Stimulated activated CD8-positive, alpha-beta memory T cell treated with anti-CD3 and anti-CD28 coated beads, Interleukin-4, amount 100 ng/mL, for 4 hours (primary cell): ENCODE results near the gene RGS17.
A peak's percentile ranks its signal among the peaks of the same experiment; 100 is the strongest.
"Not testable (repeated sequence)": the region's sequence is repeated elsewhere in the genome, so short reads cannot be mapped to it uniquely, and the experiment has no call there.

Source experiments
- DNase-seq, 2 donors: peaks; one replicate each; pipeline ENCODE4 v3.0.0-alpha.2; 2020; ENCODE audit warnings: low read depth in 2 of 2, low spot score in 1 of 2

The RGS17 gene

GRCh38 chr6:153038378-153039057, 92.6 kb downstream of the RGS17 start:
- DNase-seq: no peak

DNA sequence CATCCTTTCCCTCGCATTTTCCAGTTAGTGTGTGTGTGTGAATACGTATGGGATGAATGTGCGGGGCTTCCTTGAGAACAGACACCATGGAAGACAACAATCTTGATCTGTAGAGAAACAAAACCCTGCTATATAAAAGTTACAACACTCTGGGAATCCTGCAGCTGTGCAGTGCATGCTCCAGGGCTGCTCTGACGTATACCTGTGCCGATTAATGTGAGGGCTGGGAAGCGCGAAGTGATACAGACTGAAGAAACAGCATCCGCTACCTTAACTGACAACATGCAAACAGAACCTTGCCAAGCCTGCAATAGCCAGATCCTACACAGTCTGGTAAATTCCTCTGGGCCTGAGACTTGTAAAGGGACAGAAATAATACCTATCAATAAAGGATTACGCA, 96.9 kb downstream of the RGS17 start:
- no peak for DNase-seq

GRCh38 chr6:153032255-153032882, 98.7 kb downstream of the RGS17 start:
- DNase-seq: no peak

DNA sequence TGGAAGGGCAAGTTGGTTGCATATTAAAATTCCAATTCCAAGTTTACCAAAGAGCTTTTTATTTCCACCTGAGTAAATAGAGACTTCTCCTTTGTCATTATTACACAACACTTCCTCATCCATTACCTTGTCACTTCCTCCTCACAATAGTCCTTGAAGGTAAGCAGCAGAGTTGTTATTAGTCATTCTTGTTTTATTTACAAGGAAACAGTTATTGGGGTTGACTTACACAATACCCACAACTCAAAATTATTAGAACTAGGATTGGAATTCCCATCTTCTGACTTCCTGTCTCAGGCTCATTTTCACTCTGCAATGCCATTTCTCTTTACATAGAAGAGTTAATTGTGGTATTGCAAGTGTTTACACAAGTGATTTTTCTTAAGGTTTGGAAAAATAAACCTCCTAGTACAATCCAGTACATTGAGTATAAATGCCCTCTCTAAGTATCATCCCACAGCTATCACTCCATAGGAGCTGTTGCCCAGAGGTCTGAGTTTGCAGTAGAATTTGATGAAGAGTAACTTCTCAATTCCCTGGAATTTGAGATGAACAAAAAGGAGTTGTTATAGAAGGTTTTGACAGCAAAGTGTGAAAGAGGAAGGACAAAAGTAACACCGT, 99.6 kb downstream of the RGS17 start:
- no peak for DNase-seq

GRCh38 chr6:153028963-153029362, 102.1 kb downstream of the RGS17 start:
- no peak for DNase-seq

DNA sequence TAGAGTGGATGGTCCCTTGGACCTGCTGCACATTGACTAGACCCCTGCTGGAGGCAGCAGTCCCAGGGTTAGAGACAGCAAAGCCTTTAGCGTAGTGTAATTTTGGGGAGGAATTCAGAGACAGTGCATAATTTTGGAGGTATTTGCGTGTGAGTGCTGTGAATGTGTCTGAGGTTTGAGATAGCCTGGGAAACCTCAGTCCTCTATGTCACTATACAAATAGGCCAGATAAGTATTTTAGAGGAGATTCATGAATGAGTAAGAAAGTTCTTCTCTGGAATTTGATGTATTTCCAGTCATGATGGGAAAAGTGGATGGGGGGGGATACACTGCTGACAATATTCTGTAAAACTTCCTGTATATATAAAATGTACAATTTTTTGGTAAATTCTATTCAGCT, 102.8 kb downstream of the RGS17 start:
- DNase-seq: no peak

DNA sequence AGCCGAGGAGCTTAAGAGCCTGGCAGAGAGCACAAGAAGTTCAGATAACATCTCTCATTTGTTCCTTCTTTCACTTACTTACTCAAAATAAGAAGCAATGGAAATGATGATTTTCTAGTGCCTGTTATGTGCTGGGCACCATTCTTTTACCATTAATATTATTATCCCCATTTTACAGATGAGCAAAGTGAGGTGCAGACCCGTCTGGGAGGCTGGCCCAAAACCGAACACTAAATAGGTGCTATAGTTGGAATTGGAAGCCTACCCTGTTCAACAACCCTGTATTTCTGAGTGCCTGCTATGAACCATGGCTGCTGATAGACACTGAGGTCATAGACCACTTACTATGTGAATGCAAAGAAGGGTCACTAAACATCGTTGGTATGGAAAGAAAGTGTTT, 103.6 kb downstream of the RGS17 start:
- no peak for DNase-seq

- DNase-seq: no peak
These were observed 106.4 kb downstream of the RGS17 start for GRCh38 chr6:153024709-153025017.

DNA sequence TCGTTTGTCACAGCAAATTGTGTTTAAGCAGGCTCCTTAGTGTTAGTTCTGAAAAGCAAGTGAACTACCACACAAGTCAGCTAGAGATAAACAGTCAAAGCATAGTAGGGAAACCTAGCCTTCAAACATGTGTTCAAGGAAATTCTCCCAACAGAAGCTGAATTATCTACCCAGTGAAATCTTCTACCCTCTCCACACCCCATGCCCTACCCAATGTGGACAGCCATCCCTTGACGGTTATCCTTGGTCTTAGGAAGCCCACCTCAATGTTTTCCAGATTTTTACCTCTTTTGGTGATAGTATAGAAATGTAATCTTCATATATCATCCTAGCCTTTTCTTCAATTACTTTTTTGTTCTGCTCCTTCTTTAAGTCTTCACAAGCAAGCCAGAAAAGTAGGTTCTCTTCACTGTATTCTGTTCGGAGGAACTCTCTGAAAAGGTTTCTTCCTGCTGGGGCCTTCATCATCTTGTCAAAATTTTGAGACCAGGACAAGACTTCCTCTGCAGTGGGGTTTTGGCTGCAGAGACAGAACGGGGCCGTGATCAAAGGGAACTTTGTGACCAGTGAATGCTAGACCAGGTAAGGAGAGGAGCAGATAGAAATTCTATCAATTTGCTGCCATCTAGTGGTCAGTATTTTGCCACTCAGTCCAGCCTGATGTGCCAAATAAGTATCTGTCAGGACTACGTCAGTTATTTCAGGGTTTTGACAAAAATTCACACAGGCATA, 106.9 kb downstream of the RGS17 start:
- no peak for DNase-seq

DNA sequence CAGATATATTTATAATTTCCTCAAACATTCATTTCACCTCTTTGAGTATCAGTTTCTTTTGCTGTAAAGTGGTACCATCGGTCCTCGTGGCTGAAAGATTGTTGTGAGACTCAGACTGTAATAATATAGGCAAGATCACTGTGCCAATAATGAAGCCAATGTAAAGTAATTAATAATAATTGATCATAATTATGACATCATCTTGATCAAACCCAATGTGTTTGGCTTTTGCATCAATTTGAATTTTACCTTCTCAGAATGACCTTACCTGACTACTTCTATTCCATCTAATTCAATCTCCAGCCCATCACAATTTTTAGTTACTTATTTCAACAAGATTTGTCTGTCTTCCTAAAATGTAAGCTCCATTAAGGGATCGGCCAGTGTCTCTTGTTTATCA, 112.7 kb downstream of the RGS17 start:
- DNase-seq: no peak

- DNase-seq: no peak
These were observed 114.2 kb downstream of the RGS17 start for GRCh38 chr6:153016846-153017245.

- no peak for DNase-seq
These were observed 115.9 kb downstream of the RGS17 start for GRCh38 chr6:153015094-153015640.

GRCh38 chr6:153013438-153013837, 117.6 kb downstream of the RGS17 start:
- DNase-seq: no peak

DNA sequence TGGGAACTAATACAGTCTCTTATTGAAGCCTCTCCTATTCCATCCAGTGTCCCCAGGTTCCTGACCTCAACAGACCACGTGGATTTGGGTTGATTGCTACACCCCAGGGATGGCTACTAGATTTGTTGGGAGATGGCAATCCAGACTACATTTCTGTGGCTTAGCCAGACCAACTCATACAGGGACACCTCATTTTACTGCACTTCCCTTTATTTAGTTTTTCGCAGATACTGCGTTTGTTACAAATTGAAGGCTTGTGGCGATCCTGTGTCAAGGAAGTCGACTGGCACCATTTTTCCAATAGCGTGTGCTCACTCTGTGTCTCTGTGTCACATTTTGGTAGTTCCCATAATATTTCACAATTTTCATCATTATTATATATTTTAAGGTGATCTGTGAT, 118.2 kb downstream of the RGS17 start:
- no peak for DNase-seq

DNA sequence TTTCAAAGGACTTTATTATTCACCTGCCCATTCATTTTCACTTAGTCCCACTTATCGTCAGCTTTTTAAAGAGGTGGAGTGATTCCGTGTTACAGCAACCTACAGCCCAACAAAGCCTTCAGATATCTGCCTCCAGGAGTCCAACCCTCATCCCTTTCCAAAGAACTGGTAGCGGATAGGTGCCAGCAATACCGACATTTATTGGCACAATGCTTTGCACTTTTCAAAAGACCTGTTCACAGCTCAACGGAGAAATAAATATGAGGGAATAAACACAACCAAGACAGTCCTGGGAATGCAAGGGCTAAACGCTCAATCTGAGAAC, 127.8 kb downstream of the RGS17 start:
- no peak for DNase-seq

GRCh38 chr6:153002613-153003365, 128.3 kb downstream of the RGS17 start, which contains the start of gene MTRF1L:
Gene MTRF1L, minus strand, starts transcription at chr6:153002709. Its CDS starts 24 bp downstream, at chr6:153002685.
- DNase-seq: peak; percentile 61 to 75

GRCh38 chr6:153001767-153002612, 129.1 kb downstream of the RGS17 start:
- DNase-seq: no peak

DNA sequence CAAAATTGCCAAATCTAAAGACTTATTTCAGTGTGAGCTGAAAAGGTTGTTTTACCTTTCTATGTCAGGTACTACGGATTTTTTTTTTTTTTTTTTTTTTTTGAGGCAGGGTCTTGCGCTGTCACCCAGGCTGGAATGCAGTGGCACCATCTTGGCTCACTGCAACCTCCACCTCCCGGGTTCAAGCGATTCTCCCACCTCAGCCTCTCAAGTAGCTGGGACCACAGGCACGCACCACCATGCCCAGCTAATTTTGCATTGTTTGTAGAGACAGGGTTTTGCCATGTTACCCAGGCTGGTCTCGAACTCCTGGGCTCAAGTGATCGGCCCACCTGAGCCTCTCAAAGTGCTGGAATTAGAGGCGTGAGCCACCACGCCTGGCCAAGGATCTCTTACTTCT, 130.3 kb downstream of the RGS17 start:
- DNase-seq: not testable (repeated sequence)

DNA sequence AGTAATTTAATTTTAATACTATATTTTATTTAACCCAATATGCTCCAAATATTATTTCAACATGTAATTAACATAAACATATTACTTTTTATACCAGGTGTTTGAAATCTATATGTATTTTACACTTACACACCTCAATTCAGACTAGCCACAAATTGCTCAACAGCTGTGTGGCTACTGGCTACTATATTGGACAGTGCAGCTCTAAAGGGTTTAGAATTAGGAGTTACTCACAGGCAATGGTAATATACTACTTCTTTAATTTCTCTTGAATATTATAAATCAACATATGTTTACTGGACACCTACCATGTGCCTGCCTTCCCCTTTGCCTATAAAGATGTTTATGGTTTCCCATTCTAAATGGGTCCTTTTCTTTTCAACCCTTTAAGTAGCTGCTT, 130.8 kb downstream of the RGS17 start:
- DNase-seq: no peak

DNA sequence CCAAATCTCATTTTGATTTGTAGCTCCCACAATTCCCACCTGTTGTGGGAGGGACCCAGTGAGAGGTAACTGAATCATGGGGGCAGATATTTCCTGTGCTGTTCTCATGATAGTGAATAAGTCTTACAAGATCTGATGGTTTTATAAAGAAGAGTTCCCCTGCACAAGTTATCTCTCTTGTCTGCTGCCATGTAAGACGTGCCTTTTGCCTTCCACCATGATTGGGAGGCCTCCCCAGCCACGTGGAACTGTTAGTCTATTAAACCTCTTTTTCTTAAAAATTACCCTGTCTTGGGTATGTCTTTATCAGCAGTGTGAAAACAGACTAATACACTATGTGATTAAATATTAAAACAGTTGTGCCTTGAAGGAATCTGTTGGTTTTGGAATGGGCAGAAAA, 131.5 kb downstream of the RGS17 start:
- DNase-seq: not testable (repeated sequence)
